SHP77 (cell line): Measurements from ENCODE around the gene PRRT1B.
A peak's percentile ranks its signal among the peaks of the same experiment; 100 is the strongest.

Experiments used
- DNase-seq, 2 experiments: peaks; one replicate each; lab custom pipeline; 2025; lab: John Stamatoyannopoulos, UW

PRRT1B gene

DNA sequence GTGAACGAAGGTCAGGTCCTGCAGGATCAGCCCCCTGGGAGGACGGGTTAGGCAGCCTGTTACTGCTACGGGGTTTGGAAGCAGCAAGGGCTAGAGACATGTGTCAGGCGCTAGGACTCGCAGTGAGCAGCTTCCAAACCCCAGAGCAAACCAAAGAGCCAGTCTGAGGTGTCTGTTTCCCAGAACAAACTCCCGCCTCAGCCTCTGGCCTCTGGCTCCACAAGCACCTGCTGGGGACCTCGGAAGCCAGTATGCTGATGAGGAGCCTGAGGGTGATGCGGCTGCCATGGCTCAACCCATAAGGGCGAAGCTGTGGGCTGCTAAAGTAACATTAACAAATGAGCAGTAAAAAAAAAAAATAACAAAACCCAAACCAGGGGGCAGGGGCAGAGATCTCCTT lies 35.0 kb downstream of the PRRT1B start:
- no peak for DNase-seq

DNA sequence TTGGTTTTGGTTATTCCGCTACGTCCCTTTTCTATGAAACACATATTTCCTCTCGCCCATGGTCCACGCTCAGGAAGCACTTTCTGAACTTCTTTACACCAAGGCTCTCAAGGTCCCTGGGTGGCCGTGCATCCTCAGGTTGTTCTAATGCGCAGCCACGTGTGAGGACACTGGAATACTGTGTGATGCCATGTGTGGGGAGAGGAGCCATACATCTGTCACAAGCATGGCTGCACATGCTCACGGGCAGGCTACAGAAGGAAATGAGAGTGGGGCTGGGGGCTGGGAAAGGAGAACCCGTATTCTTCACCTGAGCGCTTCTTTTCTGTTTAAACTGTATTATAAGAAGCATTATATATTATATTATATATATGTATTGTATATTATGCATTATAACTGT lies 36.7 kb downstream of the PRRT1B start:
- DNase-seq = no peak

DNA sequence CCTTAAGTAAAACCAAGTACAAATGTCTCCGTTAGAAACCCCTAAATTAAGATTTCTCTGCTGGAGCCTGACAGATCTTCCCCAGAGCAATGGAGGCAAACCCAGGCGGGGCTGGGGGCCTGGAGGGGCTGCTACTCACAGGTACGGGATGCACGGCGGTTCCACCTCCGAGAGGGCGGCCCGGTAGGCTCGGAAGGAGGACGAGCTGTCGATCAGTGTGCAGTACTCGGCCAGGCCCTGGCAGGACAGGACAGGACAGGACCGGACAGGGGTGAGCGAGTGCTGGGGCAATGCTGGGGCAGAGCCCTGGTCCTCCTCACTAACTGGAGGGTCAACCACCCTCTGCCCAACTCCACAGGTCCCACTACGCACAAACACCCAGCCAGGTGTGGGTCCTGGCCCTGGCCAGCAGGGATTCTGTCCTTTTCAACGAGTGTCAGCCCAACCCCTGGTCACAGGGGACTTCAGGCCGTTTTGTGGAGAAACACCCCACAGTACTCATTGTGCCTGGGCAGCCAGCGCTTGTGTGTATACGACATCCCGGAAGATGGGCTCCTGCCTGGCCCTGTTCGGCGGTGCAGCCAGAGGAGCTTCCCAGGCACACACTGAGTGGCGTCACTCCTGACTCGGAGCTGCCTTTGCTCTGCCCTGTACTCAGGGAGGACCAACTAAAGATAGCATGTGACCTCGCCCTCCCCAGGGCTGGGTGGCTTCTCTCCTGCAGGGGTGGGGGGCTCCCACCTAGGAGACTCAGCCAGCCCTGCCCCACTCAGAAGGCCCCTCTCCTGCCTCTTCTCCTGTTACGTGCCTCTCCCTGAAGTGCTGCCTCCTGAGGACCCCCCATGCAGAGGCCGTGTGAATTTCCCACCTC lies 37.4 kb downstream of the PRRT1B start:
- DNase-seq = no peak

DNA sequence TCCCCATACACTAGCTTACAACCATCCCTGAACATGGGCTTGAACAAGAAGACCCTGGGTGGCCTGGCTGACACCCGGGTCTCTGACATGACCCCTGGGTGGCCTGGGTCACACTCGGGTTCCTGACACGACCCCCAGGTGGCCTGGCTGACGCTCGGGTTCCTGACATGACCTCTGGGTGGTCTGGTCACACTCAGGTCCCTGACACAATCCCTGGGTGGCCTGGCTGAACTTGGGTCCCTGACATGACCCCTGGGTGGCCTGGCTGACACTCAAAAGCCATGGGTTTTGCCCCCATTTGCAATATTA lies 38.0 kb downstream of the PRRT1B start:
- DNase-seq = no peak

DNA sequence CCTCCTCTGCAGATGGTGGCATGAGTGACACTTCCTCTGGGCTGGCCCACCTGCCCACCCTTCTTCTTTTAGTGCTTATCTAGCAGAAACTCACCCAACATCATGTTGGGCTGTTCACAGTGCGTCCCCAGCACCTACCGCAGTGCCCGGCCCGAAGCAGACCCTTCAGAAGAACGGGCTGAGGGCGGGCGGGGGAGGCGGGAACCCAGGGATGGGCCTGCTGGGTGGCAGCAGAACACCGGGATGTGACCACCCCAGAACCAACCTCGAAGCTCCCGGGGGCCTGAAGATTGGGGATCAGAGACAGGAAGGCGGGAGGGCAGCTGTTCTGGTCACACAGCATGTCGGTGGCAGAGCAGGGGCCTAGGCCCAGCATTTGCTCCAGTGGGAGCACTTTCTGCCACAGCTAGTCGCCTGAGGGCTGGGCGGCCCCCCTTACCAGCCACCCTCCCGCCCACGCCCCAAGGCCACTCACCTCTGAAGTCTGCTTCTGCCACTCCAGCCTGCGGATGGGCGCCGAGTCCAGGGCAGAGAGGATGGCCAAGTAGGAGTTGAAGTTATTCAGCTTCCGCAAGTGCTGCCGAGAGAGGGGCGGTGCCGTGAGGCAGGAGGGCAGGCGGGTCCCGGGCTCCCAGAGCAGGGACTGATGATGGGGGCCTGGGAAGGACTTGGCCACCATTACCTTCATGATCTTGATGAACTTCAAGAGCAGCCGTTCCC lies 38.7 kb downstream of the PRRT1B start:
- DNase-seq = no peak

DNA sequence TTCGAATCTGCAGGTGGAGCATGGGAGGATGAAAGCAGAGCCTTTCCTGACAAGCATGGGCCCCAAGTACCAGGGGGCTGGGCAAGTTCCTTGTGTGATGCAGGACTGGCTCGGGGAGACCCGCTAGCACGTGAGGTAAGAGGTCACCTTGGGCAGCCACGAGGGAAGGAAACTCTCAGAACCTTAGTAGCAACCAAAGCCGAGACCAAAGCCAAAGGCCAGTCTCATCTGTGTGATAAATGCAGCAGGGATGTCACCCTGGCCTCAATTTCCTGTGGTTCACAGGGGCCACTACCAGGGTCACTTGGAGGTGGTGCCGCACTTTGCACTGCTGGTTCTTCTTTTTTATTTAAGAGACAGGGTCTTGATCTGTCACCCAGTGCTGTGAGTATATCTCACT lies 39.5 kb downstream of the PRRT1B start:
- DNase-seq = no peak

DNA sequence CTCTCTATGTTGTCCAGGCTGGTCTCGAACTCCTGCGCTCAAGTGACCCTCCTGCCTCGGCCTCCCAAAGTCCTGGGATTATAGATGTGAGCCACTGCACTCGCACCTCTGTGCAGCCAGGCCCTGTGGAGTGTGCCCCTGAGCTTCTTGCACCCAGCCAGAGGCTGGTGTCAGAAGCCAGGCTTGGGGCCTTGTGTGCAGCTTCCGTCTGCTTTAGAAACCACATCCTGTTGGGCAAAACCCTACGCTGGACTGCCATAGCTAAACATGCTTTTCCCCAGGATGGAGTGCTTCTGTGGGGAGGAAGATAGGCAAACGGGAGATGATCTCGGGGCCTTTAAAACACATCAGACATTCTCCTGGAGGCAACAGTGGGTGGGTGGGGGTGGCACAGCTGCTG lies 40.1 kb downstream of the PRRT1B start:
- DNase-seq = no peak

DNA sequence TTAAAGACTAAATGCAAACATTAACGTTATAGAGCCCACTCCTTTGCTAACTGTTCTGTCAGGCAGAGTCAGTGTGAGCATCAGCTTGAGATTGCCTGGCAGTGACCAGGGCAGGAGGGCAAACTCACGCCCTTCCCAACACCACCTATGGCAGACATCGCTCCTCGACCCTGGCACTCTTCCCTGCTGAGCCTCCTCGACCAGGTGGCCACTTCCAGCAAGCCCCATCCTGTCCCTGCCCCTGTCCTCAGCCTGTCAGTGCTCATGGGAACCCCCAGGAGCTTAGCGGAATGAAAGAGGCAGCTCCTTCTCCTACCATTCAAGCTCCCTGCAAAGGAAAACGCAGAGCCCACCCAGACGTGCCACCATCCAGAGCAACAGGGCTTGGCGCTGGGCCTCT lies 42.0 kb downstream of the PRRT1B start:
- no peak for DNase-seq

DNA sequence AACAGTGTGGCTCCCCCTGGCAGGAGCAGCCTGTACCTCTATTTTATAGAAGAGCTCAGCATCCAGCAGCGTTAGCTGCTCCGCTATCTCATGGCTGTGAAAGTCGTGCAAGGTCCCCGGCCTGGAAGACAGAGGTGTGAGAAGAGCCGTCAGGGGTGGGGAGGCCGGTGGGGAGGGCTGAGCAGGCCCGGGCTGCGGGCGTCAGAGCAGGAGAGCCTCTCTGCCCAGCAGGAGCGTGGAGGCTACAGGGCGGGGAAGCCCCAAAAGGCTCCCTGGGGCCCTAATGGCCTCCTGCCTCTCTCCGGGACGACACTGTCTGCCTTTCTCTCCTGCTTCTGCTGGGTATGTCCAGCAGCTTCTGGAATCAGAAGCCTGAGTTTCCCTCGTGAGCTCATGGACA lies 42.6 kb downstream of the PRRT1B start:
- no peak for DNase-seq

DNA sequence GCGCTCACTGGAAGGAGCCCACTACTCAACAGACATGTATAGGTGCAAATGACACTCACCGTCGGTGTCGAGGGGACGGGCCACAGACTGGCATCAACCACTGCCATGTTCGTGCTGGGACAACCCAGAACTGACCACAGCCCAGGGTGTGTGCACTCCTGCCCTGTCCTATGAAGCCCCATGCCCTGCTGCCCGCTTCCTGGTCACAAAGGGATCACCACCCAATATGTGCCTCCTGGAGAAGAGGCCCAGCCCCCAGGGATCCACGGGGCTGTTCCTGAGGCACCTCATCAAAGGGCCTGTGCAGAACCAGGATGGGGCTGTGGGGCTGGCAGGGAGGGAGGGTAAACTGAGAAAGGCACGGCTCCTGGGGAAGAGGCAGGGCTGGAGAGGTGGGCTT lies 43.1 kb downstream of the PRRT1B start:
- no peak for DNase-seq

DNA sequence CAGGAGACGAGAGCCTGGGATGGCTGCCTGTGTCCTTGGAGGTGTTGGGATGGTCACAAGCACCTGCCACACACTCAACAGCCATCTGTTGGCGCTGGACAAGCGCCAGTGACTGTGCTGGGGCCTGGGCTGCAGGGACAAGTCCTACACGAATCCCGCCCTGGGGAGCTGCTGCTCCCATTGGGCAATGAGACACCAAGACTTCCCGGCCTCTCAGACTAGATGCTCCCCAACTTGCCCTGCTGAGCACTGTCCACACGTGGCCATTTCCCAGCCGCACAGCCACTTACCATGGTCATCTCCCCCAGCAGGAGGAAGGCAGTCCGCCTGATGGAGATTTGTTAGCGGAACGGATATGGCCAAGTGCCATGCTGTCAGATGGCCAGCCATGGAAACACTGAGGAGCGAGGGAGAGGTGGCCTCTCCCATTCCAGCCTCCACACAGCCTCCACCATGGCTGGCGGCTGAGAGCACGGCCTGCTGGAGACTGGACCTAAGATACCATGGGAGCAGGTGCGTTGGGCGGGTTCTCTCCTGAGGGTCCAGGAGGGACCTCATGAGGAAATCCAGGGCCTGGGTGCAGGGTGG lies 43.9 kb downstream of the PRRT1B start:
- peak; percentile 39 to 61 for DNase-seq

DNA sequence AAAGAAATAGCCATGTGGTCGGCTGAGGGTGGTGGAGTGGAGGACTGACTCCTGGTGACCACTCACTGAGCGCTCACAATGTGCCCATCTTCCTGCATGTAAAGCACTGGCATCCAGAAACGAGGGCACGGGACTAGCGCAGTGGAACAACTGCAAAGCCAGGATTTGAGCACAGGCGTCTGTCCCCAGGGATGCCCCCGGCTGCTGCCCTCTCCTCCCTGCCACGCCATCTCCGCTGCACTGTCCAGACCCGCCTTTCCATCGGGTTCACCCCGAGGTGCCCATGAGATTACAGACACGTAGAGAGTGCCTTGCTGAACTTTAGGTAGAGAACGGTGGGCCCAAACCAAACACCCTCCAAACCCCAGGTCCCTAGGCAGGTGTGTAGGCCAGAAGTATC lies 44.7 kb downstream of the PRRT1B start:
- DNase-seq = no peak

DNA sequence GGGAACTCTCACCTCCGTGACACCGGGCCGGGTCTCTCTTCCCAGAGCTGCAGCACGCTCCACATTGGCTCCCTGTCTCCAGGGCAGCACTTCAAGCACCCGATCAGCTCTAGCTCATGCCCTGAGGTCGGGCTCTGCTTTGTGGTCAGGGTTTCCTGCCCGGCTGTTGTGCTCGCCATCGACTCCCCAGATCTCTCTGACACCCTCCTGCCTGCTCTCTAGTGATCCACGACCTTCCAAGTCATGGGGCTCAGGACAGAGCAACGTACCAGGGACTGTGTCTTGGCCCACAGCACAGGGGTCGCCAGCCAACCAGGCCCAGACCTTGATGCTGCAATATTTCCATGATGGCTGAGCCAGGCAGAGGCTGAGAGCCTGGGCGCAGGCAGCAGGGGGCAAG lies 45.1 kb downstream of the PRRT1B start:
- DNase-seq = no peak

DNA sequence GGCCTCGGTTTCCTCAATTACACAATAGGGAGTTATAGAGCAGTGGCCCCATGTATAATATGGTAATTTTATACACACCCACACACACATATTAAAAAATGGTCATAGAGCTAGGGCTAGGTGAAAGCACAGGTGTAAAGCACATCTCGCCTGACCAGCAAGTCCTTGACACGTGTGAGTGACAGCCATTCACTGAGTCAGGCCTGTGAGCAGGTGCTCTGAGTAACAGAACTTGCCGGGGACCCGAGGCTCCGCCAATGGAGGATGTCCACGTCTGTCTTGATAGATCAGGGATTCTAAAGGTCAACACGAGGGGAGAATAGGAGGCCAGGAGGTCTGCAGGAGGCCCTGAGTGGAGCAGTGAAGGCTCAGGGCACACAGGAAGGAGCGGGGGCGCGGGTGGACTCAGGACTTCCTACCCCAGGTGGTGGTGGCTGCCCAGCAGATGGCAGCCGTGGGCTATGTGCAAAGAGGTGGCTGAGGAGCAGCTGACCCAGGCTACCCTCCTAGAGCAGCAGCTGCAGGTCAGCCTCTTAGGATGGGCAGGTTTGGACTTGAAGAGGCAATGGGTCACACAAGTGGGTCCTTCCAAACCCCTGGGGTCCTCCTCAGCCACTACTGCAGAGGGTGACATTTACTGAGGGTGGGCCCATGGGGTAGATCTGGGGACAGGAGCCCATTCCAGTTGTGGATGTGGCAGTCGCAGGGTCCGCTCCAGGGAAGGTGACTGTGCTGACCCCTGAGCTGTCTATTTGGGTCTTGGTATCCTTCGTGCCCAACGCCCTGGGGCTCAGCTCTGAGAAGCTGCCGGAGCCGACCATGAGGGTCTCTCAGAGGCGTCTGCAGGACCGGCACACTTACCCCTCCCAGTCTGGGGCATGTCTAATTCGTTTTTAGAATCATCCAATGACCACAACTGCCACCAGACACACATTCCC lies 45.9 kb downstream of the PRRT1B start:
- DNase-seq = peak; percentile 75 to 89

DNA sequence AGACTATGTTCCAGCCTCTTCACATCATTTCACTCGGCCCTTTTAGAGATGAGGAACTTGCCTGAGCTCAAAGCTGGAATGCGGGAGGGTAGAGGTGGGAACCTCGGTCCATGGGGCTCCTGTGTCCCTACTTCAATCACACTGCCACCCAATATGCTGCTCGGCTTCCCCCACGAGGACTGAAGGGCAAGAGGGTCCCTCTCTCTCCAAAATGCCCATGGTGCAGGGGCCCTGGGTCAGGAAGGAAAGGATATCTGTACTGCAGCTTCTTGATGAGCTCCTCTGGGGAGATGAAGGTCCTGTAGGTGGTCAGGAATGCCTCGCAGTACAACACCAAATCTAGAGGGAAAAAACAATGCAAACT lies 46.5 kb downstream of the PRRT1B start:
- no peak for DNase-seq

DNA sequence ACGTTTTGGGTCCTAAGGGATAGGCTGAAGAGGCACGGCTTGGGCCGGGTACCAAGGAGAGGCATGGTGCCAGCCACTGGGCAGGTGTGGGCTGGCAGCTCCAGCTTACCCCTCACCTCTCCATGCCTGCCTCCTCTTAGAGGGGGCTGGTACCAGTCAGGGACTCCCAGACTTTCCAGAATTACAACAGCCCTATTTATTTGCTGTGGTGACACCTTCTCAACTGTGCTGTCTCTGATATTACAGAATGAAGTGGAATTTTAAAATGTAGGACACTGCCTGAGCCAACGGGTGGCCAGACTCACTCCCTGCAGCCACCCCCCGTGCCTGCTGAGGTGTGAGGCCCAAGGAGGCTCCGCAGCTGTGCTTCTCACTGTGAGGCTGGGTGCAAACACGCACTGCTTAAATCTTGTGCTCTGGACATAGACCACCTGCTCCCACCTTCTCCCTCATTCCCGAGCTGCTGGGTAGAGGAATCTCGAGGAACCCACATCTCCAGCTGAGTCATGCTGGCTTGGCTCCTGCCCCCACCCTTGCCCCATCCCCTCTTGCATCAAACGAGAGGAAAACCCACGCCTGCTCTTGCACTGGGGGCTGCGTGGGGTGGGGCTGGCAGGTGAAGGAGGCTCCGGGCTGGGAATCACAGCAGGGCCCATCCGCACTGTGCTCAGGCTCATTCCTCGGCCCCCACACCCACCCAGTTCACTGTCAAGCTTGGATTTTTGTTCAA lies 47.9 kb downstream of the PRRT1B start:
- no peak for DNase-seq

DNA sequence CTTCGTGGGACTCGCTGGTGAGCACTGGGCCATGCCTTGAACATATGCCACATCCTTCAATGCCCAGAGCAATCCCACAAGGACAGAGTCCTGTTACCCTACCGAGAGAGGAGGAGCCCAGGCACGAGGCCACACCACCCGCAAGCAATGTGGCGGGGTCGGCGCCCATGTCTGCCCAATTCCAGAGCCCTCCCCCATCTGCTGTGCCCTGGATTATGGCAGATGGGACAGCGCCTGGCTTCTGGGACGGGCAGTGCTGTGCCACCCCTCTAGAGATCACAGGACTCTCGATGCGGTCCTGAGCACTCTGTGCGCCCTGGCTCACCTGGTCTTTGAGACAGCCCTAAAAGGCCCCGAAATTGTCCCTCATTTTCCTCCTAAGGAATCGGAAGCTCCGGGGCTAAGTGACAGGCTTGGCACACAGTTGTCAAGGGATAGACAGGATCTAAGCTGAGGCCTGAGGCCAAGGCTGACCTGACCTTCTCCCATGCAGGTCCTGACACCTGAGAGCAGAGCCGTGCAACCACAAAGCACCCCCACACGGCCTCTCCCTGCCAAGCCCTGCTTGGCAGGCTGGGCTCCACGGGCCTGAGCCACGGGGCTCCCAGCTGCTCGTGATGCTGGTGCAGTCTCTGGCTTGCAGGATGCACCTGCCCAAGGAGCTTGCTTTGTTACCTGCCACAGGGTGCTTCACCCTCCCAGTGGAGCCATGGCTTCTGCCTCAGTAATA lies 48.8 kb downstream of the PRRT1B start:
- DNase-seq = no peak

DNA sequence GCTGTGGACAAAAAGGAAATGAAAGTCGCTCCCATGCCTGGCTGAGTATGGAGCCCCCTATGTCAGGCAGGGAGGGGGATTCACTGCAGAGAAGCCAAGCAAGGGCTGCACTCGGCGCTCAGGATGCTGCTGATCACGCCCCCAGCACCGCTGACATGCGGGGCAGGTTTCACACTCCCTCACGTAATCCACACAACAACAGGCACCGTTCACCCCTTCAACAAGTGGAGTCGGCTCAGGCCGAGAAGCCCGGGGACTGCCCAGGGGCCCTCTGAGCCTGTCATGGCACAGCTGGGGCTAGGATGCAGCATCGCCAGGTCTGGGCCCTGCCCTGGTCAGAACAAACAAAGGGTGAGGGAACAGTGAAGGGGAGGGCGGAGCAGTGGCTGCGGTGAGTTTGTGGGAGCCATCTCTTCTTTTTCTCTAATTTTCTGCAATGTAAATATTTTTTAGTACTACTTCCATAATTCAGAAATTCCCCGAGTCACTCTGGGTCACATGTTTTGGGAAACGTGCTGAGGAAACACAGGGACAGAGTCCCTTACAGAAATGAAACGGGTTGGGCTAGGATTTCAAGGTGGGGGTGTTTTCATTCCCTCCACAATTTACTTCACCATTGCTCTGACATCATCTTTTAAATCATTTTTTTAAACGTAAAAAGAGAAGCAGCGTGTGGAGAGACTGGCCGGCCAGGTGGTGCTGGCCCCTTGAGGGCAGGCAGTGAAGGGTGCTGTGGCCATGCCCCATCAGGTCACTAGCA lies 49.8 kb downstream of the PRRT1B start:
- no peak for DNase-seq

DNA sequence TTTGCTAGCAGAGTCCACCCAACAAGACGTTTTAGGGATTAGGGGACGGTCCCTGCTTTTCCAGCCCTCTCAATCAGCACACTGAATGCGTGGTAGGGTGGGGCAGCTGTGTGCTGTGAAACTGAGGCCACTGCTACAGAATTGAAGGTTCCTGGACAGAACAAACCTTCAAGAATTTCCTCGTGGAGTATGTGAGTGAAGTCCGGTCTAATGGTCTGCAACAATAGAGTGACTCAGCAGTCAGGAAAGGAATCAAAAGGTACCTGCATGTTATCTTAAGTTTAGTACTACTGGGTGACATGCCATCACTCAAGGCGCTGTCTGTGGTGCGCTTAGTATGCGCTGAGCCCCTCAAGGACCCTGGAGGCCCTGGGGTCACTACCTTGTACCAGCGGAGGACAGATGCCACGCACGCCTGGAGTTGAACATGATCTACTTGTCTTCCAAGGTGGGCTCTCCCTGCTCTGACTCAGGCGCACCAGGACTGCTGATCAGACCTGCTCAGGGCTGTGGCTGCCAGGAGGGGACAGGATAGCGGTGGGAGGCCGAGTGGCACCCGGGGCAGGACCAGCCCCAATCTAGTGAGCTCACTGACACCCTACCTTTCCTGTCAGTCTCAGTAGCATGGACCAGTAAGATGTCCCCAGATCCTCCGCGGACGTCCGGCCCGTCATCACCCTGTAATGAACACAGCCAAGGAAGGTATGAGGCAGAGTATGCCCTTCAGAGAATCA lies 50.5 kb downstream of the PRRT1B start:
- no peak for DNase-seq

DNA sequence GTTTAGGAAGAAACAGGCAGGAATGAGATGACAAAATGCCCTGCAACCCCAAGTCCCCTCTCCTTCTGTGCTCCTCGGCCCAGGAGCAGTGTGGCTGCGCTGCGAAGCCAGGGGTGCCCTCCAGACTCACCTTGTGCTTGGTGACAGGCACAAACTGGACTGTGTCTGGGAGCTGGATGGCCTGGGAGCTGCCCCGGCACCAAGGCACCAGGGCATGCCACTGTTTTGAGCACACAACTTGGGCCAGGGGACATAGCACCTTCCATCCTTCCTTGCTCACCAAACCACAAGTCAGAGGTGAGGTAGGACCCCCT lies 51.1 kb downstream of the PRRT1B start:
- DNase-seq = no peak
